ENCODE measurements around the gene PRRC2A. TPM values are rescaled to one million over a fixed set of nuclear protein-coding genes. Genes with fewer than 3 reads are reported as not detected.

PRRC2A gene
- total and polyA plus RNA-seq, 4 donors, result 73.7 to 157 (median 103) TPM

DNA sequence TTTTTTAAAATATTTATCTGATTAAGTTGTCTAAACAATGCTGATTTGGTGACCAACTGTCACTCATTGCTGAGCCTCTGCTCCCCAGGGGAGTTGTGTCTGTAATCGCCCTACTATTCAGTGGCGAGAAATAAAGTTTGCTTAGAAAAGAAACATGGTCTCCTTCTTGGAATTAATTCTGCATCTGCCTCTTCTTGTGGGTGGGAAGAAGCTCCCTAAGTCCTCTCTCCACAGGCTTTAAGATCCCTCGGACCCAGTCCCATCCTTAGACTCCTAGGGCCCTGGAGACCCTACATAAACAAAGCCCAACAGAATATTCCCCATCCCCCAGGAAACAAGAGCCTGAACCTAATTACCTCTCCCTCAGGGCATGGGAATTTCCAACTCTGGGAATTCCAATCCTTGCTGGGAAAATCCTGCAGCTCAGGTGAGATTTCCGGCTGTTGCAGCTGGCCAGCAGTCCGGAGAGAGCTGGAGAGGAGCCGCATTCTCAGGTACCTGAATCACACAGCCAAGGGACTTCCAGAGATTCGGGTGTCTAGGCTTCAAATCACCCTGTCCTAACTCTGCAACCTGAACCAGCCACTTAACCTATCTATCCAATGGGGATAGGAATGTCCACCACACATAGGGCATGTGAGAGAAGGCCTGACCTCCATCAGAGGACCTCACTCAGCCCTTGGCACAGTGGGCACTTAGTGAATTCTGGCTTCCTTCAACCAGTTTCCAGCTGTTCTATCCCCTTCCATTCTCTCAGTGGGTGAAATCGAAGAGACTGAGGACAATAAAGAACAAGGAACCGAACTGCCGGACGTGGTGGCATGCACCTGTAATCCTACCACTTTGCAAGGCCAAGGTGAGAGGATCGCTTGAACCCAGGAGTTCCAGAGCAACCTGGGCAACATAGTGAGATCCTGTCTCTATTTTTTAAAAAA, 42.1 kb upstream of the PRRC2A start:
- no peaks in the 10 kb centered on the region for H3K9me3 ChIP-seq (ENCODE audit: control insufficient read depth in 4 of 4, insufficient read depth in 3 of 4, low read length in 3 of 4)
- no peak for ATAC-seq (ENCODE audit: insufficient read depth, low FRiP score)

DNA sequence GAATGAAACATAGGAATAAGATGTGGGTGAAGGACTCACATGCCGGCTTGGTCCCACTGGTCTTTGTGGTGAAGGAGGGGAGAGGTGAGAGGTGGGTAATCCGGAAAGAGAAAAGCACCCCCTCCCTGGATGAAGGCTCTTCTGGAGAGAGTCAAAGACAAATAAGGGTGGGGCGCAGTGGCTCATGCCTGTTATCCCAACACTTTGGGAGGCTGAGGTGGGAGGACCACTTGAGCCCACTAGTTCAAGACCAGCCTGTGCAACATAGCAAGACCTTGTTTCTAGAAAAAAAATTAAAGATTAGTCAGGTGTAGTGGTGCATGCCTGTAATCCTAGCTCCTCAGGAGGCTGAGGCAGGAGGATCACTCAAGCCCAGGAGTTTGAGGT, 41.4 kb upstream of the PRRC2A start:
- 85 to 90% methylated on average over 3 of the region's 3 CpGs for WGBS, 2 donors
- Histone ChIP-seq H3K9ac (ENCODE audit: insufficient read depth in 1 of 2, low read length in 2 of 2) (no peak overlapping the region), H3K36me3 (ENCODE audit: control insufficient read depth in 4 of 4, insufficient read depth in 4 of 4, low read length in 4 of 4) (no peaks in the 10 kb centered on the region), H3K9me3 (ENCODE audit: control insufficient read depth in 4 of 4, insufficient read depth in 3 of 4, low read length in 3 of 4) (no peaks in the 10 kb centered on the region), H3K4me3 (no peak overlapping the region), H3K27ac (ENCODE audit: low read depth in 1 of 2, low read length in 1 of 2) (no peak overlapping the region), H3K27me3 (ENCODE audit: control insufficient read depth in 3 of 3, insufficient read depth in 3 of 3, low read length in 2 of 3) (peaks cover 0 to 6% (median 0%) of the 10 kb centered on the region in 3 donors), H3K4me1 (ENCODE audit: control insufficient read depth in 5 of 5, insufficient read depth in 5 of 5, low read length in 5 of 5) (peaks cover 2 to 9% (median 6%) of the 10 kb centered on the region in 5 donors)
- TF ChIP-seq, protein P1, sequence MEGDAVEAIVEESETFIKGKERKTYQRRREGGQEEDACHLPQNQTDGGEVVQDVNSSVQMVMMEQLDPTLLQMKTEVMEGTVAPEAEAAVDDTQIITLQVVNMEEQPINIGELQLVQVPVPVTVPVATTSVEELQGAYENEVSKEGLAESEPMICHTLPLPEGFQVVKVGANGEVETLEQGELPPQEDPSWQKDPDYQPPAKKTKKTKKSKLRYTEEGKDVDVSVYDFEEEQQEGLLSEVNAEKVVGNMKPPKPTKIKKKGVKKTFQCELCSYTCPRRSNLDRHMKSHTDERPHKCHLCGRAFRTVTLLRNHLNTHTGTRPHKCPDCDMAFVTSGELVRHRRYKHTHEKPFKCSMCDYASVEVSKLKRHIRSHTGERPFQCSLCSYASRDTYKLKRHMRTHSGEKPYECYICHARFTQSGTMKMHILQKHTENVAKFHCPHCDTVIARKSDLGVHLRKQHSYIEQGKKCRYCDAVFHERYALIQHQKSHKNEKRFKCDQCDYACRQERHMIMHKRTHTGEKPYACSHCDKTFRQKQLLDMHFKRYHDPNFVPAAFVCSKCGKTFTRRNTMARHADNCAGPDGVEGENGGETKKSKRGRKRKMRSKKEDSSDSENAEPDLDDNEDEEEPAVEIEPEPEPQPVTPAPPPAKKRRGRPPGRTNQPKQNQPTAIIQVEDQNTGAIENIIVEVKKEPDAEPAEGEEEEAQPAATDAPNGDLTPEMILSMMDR (IDR thresholded peaks at IDR 0.05; ENCODE audit: control extremely low read depth, extremely low read depth), result no peak
- ATAC-seq (ENCODE audit: insufficient read depth, low FRiP score) (no peak), DNase-seq (no peak)

More for the DNA sequence above, 42.1 kb upstream of the PRRC2A start:
- 85 to 91% methylated on average over 12 of the region's 12 CpGs for WGBS, 2 donors
- no peak overlapping the region for H3K9ac ChIP-seq (ENCODE audit: insufficient read depth in 1 of 2, low read length in 2 of 2)
- H3K4me3 ChIP-seq, result no peak overlapping the region
- peaks cover 0 to 6% (median 0%) of the 10 kb centered on the region in 3 donors for H3K27me3 ChIP-seq (ENCODE audit: control insufficient read depth in 3 of 3, insufficient read depth in 3 of 3, low read length in 2 of 3)
- TF ChIP-seq, protein P1 (IDR thresholded peaks at IDR 0.05; ENCODE audit: control extremely low read depth, extremely low read depth), result no peak
- no peak overlapping the region for H3K27ac ChIP-seq (ENCODE audit: low read depth in 1 of 2, low read length in 1 of 2)
- H3K36me3 ChIP-seq (ENCODE audit: control insufficient read depth in 4 of 4, insufficient read depth in 4 of 4, low read length in 4 of 4), result no peaks in the 10 kb centered on the region
- DNase-seq, result no peak
- H3K4me1 ChIP-seq (ENCODE audit: control insufficient read depth in 5 of 5, insufficient read depth in 5 of 5, low read length in 5 of 5), result peaks cover 2 to 9% (median 6%) of the 10 kb centered on the region in 5 donors

DNA sequence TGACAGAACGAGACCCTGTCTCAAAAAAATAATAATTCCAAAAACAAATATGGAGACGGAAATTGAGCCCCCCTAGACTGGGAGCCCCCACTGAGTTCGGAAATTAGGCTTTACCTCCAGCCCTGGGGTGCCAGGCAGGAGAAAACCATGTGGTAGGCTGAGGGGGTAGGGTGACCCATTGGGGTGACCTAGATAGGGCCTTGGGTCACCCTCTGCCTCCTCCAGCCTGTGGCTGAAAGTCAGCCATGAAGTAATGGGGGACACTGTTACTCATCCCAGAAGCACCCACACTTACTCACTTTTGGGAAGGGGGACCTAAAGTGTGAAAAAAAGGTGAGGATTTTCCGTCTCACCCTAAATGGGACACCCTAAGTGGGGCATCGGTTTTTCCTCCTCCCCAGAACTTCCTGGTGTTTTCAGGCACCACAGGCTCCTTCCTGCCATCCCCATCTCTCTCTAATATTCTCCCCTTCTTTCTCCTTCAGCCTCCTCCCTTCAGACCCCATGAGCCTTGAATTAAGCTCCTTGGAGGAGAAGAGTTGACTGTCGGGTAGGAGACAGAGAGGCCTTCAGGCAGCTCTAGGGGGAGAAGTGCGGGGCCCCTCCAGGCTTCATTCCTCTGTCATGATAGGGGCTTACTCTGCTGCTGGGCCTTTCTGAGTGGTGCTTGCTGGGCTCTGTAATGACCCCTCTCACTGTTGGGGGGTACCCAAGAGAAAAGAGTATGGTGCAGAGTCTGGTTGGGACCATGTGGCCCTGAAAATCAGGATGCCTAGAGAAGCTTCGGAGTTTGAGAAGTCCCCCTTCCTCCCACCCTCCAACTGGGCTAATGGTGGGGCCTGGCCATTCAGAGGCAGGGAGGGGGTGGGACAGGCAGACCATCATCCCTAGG, 40.7 kb upstream of the PRRC2A start:
- Histone ChIP-seq H3K4me3 (no peak overlapping the region), H3K9ac (ENCODE audit: insufficient read depth in 1 of 2, low read length in 2 of 2) (no peak overlapping the region), H3K27me3 (ENCODE audit: control insufficient read depth in 3 of 3, insufficient read depth in 3 of 3, low read length in 2 of 3) (peaks cover 0 to 6% (median 0%) of the 10 kb centered on the region in 3 donors), H3K27ac (ENCODE audit: low read depth in 1 of 2, low read length in 1 of 2) (no peak overlapping the region), H3K4me1 (ENCODE audit: control insufficient read depth in 5 of 5, insufficient read depth in 5 of 5, low read length in 5 of 5) (peaks cover 2 to 9% (median 6%) of the 10 kb centered on the region in 5 donors), H3K9me3 (ENCODE audit: control insufficient read depth in 4 of 4, insufficient read depth in 3 of 4, low read length in 3 of 4) (no peaks in the 10 kb centered on the region), H3K36me3 (ENCODE audit: control insufficient read depth in 4 of 4, insufficient read depth in 4 of 4, low read length in 4 of 4) (no peaks in the 10 kb centered on the region)
- WGBS, 2 donors, result 88 to 95% methylated on average over 8 of the region's 8 CpGs
- TF ChIP-seq, protein P1 (IDR thresholded peaks at IDR 0.05; ENCODE audit: control extremely low read depth, extremely low read depth), result no peak
- DNase-seq, result no peak
- no peak for ATAC-seq (ENCODE audit: insufficient read depth, low FRiP score)
